Medulla oblongata (tissue), 1 donor: ENCODE measurements around the gene PEX5L.

Experiments
- DNase-seq: peaks from one replicate; pipeline ENCODE4 v3.0.0-alpha.2; 2015; ENCODE audit errors: extremely low spot score

Gene PEX5L

DNA sequence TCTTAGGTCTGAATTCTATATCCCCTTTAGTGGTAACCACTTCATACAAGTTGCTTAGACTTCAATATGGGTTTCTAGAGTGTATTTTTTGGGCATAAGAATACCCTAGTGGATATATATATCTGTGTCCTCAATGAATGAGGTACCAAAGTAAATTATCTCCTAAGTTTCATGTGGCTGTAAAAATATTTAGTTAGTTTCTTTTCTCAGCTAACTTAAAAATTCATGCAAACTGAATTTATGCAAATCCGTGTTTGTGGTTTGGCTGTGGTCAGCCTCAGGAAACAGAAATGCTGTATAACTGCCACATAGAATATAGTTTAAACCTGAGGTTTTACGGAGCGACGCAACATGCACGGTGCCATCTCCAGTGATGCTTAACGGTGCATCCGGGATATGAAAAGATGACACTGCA lies 80.3 kb downstream of the PEX5L start:
- no peak for DNase-seq

DNA sequence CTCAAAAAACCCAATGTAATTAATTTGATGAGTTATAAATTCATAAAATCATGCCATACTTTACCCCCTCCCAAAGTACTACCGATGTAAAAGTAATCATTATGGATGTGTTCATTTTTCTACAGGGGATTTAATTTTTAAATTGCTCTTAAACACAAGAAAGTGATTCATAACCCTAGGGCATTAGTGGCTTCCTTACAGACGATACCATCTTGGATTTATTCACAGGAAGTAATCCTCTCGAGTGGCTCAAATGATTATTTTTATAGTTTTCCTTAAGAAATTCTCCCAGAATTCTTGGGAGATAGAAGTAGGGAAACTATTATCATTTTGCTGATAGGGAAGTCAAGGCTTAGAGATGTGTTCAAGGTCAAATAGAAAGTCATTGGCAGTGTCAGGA lies 80.9 kb downstream of the PEX5L start:
- no peak for DNase-seq

DNA sequence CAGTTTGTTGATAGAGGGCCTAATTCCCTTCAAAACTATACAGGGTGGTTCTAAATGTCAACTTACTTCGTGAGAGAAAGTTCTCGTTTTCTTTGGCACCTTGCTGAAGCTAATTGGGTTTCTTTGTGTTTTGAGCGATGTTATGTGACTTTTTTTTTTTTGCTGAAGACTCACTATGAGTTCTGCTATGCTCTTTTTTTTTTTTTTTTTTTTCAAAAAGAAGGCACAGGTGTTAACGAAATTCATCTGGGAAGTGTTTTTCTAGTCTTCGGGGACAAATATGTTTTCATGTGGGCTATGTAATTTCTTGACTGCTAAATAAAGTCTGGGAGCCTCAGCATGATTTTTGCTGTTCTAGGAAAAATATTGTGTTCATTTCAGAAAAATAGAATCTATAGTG lies 81.5 kb downstream of the PEX5L start:
- no peak for DNase-seq

DNA sequence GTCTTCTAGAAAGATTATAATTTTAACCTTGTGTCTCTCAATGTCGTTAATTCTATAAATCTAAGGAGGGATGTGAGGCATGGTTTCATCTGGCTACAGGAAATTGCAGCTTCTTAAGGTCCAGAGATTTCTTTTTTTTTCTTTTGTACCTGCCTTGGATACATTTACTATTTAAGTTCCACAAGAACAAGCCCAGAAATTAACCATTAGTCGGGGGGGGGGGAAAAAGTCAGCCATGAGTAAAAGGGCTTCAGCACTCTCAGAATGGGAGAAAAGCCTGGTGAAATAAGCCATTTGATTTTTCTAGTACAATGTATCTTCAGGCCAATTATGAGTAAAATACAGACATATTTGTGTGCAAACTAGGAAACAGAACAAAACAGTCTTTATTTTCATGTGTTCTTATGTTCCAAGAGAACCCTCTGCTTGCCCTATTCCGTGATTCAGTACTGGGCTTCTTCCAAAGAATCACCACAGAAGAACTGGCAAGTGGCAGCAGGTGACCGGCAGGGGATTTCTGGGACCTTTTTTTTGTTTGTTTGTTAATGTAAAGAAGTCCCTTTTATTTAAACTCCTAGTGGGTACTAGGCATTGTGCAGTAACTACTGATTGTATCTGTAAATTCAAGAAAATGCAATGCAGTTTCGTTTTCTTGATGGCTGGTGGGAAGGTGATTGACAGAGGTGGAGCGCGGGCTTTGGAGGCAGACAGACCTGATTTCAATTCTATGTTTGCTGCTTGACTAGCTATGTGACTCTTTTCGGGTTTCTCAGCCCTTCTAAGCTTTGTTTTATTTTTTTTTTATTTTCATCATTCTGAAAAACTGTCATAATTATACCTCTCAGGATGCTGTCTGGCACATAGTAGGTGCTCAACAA lies 82.5 kb downstream of the PEX5L start:
- no peak for DNase-seq

DNA sequence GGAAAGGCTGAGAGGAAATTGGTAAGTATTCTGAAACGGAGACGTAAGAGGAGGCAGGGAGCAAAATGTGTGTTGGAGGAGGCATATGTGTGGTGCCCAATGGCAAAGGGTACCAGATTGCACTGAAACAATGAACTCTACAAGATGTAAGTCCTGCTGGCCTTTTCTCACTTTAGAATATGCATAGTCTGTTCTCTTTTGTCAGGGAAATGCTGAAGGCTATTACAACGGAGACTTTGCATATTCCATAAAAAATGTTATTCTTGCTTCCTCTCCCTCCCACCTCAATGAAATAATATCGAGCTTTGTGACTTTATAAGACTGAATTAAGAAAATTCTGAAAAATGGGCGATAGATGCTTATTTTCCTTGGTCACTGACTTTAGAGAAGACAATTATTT lies 85.9 kb downstream of the PEX5L start:
- DNase-seq, result no peak

DNA sequence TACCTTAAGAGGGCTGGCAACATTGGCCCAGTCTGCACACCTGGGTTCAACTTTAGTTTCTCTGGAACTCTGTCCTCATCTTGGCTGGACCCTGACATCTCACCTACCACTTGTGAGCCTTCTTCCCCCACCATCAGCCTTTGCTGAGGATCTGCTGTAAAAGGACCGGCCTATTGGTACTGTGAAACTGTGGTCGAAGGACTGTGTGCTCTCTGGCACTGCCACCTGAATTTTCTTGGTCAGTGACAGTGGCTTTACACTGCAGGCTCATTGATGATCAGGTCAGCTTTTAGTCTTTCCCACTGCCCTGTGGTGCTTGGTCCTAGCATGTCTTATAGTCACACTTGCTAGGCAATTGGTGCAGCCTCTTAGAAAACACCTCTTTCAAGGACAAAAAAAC lies 86.9 kb downstream of the PEX5L start:
- DNase-seq, result no peak

DNA sequence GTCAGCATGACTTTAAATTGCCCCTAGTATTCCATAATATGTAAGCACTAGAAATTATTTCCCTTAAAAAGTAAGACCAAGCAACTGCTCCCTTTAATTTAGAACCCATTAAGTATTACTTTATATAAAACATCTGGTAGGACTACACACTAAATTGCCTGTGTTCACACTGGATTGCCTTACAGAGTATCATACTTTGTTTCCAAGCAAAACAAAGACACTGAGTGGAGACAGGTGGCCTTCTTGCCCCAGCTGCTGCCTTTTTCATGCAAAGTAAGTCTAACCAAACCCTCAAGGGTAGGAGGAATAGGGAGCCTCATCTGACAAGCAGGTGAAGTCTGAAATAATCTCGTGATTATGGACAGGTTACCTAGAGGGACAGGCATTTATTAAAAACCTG lies 87.3 kb downstream of the PEX5L start:
- no peak for DNase-seq

DNA sequence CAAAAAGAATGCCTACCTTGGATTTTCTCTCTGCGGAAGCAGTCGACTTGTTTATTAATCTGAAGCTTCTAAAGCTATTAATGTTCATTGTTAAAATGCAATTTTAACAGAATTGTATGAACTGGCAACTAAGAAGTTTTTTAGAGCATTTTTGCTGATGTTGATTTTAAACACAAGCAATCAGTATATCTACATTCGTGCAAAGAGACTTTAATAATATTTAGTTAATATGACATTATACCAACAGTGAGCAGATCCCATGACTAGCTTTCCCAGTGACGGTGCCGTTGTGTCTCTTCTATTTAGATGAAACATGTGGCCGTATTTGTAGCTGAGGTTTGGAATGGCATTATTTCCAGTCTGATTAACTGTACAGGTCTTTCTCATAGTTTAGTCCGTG lies 88.0 kb downstream of the PEX5L start:
- DNase-seq, result no peak

DNA sequence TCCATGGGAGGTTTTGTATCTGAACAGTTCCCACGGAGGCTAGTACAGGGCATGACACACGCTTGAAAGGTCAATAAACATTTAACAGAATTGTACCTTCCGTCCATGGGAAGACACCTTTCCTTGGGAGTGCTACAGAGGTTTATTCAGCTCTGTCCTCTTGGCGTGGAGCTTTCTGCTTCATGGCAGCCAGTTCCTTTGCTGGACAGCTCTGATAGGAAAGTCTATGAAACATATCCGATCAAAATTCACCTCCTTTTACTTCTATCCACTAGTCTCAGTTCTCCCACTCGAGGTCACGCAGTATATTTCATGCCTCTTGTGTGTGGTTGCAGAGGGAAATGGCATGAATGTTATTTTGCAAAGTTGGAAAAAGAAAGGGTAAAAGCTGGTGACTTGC lies 91.2 kb downstream of the PEX5L start:
- DNase-seq, result no peak

DNA sequence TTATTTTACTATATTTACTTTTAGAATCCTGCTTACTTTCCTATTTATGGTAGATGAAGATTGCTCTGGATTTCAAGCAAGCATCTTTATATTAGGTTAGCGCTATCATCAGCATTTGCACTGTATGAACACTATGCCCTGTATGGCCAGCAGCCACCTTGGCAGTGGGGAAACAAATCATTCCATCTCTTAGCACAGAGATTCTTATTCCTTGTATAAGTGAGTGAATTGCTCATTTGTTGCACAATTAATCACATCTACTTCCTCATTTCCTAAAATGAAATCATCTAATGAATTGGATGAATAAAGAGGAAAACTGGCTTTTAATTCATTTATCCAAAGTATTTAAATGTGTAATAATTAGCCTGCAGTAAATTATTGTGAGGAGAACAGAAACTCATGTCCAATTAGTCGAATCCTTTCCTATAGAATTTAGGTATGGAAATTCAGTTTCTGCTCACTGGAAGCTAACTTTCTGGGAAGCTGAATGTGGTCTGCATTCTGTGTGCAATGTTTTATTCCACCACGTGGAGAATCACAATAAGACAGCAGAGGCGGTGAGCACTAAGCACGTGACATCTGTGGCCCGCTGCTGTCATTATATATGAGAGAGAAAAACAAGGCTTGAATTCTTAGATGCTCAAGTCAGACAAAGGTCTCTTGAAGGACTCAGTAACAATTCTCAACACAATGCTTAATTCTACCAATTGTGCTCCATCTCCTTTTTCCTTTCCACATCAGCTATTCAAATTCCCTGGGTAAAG lies 93.4 kb downstream of the PEX5L start:
- peak; percentile 90 for DNase-seq

DNA sequence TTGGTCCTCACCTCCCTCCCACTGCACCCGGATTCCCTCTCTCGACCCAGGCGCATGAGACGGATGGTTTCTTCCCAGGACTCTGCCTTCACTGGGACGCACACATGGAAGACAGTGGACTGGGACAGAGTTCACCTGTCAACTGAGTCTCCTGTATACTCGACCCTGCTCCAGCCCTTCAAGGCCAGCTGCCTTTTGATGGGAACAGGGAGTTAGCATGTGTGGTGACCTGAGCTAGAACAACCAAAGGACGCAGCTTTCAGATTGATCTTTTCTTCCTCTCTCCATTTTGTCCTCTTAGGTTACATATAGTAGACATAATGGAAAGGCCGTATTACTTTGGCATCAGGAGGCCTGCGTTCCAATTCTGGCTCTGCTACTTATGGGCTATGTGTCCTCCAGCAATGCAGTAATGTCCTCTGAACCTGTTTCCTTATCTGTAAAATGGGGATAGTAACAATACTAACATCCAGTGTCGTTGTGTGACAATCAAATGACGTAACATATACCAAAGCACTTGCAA lies 94.1 kb downstream of the PEX5L start:
- DNase-seq, result no peak

DNA sequence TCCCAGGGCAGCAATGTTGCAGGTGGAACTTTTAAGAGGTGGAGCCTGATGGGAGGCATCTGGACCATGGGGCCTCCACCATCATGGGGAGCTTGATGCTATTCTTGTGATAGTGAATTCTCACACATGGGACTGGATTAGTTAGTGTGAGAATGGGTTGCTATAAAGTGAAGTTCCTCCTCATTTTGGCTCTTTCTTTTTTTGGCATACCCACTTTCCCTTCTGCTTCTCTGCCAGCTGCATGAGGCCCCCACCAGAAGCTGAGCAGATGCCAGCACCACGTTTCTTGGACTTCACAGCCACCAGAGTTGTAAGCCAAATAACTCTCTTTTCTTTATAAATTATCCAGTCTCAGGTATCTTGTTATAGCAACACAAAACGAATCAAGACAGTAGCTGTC lies 101.0 kb downstream of the PEX5L start:
- DNase-seq, result no peak

DNA sequence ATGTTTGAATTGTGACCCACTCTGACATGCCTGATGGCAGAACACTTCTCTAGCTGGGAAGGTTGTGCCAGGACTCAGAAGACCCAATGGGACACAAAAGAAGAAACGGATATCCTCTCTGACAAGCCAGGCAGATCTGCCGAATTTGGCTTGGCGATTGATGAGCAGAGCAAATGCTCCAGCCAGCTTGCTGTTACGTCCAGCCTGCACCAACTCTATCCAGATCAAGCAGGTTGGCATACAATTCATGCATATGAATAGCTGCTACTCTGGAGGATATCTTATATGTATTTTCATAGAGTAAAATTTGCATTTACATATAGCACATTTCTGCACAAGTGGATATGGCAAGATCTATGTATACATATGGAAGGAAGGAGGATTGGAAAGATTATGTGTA lies 102.8 kb downstream of the PEX5L start:
- DNase-seq, result no peak

DNA sequence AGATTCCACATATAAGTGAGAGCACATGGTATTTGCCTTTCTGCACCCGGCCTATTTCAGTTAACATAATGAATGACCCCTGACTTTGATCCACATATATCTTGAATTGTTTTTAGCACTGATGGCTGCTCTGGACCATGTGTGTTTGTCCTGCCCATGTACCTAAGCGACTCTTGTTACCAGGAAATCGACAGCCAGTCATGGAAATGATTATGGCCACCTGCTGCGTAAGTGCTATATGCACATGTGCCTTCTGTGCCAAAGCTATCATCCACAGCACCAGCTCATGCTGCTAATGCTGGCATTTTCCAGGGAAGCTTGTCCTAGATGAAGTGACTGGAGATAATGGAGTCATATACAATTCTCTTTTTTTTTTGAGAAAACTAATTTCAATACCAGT lies 103.7 kb downstream of the PEX5L start:
- DNase-seq, result no peak

DNA sequence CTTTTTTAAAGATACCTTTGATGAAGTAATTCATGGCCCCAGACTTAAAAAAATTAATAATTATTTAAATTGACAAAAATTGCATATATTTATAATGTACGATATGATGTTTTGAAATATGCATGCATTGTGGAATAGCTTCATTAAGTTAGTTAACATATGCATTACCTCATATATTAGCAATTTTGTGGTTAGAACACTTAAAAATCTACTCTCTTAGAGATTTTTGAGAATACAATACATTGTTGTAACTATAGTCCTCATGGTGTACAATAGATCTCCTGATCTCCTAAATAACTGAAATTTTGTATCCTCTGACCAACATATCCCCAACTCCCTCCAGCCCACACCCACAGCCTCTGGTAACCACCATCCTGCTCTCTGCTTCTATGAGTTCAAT lies 104.1 kb downstream of the PEX5L start:
- DNase-seq, result no peak

DNA sequence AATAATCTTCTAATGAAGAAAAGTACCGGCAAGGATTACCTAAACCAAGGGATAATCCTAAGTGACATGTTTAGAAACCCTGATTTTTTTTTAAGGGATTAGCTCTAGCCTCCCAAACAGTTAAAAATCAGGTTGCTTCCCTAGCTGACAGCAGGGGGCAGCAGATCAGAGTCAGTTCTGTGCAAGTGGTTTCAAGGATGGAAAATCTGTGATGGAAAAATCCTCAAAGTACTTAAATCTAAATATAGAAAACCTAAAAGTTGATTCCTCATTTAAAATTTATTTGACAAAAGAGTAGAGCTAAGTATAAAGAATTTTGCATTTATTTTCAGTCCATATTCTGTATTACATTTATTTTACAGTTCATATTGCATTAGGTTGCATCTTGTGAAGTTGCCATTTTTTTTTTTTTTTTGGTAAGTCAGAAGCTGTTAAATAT lies 107.6 kb downstream of the PEX5L start:
- DNase-seq, result peak; percentile 88

DNA sequence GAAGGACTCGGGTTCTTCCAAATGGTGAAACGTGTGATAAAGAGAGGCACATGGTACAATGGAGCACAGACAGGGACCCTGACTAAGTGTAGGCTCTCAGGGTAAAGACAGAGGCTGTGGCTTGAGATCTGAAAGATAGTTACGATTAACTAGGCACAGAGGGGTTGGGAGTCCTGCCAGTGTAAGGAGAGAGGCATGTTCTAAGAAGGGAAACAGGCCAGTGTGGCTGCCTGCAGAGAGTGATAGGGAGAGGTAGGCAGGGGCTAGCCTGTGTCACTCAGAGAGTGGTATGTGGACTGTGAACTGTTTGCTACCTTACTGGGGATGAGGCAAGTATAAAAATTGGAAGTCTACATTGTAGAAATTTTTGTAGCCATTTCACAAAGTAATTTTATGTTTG lies 109.5 kb downstream of the PEX5L start:
- DNase-seq, result no peak

DNA sequence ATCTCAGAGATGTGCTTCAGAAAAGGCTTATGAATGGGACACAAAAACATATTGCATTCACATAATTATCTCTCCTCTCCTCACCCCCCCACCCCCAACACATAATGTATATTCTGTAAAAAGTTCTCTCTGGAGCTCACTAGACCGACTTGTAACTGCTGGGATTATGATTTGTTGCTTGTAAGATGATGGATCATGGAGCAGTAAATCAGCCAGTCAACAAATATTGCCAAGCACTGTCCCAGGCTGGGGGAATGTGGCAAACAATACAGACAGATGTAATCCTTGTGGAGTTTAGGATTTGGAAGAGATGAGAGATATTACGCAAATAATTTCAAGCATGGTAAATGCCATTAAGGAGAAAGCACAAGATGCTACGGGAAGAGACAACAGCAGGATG lies 114.8 kb downstream of the PEX5L start:
- no peak for DNase-seq

DNA sequence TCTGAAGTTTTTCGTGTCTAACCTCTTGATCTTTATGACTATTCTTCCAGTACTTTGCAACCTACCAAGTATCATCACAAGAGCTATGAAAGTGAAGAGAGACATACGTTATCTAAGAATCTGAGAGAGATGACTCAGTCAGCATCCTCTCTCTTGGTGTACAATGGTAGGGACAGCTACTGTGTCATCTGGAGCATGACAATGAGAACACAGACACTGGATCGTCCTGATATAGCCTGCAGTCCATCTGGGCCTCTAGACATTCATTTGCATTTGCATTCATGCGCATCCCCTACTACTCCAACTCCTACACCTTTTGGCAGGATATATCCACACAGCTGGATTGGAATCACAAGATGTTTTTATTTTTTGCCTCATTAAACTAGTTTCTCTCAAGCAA lies 115.2 kb downstream of the PEX5L start:
- DNase-seq, result peak; percentile 85

DNA sequence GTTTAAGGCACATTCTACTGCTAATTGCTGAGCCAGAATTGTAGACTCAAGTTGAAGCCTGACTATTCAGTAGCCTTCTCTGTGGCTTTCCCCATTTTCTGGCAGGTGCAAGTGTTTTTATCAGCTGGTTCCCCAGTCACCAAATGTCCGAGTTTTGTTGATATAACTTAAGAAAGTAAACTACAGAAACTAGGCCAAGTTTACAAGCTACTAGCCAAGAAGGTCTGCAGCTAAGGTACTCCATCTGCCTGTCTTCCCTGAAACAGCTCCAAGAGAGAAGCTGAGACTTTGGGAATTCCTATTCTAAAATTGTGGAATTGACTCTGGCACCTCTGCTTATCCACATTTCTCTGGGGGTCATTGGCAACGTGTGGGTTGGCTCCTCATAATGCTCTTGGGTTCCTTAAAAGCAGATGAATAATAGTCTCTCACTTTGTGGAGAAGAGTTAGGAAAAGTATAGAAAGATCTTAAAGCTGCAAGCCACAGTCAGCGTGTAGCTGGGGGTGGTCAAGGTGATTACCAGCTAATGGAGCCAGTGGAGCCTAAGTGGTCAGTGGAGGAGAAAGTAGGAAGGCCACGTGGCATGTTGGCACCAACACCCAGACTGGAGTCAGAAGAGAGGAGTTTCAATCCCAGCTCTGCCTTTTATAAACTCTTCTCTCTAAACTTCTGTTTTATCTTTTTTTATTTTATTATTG lies 128.8 kb downstream of the PEX5L start:
- no peak for DNase-seq

DNA sequence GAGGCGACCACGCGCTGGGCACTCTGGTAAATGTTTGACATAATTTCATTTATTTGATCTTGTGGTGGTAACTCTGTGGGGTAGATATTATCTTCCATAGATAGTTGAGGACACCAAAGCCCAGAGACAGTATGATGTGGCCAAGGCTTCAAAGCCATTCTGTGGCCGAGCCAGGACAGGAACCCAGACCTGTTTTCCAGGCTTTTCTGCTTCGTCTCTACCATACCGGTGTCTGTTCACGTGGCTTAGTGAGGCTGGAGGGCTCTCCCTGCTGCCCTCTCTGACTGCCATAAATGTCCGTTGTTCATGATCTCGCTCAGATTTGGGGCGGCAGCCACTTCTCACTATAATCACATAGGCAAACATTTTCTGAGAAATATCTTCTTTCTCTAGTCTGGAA lies 134.7 kb downstream of the PEX5L start:
- no peak for DNase-seq

DNA sequence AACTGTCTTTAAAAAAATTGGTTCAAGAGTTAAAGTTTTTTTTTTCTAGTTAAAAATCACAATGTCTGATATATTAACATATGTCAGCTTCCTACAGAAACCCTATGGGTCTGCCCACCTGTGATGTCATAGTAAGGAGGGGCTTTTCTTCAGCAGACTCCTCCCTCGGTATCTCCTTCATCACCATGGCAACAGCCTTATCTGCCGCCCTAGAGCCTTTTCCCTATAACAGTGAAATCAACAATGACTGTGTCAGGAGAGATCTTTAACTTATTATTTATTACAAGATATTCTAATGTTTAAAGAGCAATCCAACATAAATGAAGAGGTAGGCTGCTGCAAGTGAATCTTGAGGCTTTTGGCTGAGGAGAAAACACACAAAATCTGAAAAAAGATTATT lies 138.7 kb downstream of the PEX5L start:
- DNase-seq, result no peak
